ENCODE data around the gene SYT3.
A peak's percentile ranks its signal among the peaks of the same experiment; 100 is the strongest.

The SYT3 gene

DNA sequence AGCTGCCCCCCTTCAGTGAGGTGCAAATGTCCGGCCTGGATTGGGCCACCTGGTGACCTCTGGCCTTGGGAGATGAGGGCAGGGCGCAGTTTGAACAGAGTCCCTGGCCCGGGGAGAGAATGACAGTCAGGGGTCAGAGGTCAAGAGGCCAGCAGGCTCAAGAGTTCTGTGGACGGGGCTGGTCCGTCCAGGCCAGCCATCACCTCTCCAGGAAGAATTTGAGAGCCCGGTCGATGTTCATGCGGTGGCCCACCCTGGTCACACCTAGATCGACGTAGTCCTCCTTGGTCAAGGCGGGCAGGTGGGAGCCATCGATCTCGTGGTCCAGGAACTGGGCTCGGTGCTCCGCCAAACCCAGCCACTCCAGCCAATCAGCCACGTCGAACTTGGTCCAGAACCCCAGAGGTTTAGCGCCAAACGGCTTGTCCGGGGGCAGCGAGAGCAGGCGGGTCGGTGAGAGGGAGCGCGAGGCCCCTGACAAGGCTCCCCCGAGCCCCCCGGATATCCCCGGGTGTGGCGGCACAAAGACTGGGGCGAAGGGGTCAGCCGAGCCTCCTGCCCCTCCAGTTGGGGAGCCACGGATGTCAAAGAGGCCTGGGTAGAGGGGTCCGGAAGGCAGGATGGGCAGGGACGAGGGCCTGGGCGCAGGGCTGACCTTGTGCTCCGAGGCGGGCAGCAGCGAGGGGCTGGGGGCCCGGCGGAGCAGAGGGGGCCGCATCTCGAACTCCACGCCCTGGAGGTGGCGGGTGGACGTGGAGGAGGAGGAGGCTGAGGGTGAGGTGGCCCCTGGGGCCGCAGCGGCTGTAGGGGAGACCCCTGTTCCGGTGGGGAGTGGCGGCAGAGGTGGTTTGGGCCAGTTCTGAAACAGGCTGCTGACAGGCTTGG, 22.3 kb upstream of the SYT3 start:
- no peak for DNase-seq

DNA sequence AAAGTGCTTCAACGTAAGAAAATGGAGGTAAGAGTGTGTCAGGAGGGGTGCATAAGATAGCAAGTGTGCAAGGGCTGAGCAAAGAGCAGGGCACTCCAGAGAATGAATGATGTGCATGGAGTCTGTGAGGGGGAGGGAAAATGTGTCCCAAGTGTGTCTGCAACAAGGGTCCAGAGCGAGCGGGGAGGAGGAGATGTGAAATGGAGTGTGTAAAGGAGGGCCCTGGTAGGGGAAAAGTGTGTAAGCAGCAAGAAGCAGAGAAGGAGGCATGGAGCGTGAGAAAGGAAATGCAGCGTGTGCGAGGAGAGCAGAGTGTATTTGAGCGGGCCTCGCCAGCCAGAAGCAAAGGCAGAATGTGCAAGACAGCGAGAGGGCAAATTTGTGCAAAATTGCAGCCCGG, 21.3 kb upstream of the SYT3 start:
- no peak for DNase-seq

DNA sequence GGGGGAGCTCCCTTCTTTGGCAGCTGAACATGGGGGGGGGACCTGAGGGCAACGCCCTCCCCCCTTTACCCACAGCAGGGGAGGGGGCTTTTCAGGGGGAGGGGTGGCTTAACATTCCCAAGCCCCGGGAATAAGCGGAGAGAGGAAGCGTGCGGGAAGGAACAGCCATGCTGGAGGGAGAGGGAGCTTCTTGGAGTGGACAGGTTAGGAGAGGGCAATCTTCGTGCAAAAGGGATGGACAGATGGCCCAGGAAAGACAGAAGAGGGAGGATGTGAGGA, 20.3 kb upstream of the SYT3 start:
- DNase-seq: no peak

DNA sequence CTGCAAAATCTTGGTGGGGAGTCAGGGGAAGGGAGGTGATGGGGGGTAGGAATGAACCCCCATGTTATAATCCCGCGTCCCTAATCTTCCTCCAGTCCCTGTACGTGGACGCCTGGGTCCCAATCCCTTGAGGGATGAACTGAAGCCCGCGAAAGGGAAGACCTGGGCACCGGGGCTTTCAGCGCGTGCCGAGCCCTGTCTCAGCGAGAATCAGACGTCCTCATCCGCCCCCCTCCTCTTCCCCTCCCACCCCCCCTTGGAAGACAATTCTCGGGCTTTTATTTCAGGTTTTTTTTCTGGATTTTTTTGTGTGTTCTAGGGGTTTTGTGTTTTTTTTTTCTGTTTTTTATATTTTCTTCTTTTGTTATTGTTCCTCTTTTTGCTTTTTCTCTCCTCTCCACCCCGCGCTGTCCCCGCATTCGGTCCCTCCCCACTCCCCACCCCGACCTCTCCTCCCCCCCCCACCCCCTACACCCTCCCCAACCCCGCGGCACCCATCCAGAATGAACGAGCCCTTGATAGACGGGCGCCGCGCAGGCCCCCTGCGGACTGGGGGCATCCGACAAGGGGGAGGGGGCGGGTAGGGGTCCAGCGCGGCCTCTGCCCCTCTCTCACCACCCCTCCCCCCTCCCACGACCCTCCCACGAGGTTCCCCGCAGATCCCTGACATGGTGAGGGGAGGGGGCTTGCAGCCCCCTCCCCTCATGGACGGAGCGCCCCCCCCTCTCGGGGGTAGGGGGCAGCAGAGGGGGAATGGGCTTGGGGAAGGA, 19.8 kb upstream of the SYT3 start:
- no peak for DNase-seq

DNA sequence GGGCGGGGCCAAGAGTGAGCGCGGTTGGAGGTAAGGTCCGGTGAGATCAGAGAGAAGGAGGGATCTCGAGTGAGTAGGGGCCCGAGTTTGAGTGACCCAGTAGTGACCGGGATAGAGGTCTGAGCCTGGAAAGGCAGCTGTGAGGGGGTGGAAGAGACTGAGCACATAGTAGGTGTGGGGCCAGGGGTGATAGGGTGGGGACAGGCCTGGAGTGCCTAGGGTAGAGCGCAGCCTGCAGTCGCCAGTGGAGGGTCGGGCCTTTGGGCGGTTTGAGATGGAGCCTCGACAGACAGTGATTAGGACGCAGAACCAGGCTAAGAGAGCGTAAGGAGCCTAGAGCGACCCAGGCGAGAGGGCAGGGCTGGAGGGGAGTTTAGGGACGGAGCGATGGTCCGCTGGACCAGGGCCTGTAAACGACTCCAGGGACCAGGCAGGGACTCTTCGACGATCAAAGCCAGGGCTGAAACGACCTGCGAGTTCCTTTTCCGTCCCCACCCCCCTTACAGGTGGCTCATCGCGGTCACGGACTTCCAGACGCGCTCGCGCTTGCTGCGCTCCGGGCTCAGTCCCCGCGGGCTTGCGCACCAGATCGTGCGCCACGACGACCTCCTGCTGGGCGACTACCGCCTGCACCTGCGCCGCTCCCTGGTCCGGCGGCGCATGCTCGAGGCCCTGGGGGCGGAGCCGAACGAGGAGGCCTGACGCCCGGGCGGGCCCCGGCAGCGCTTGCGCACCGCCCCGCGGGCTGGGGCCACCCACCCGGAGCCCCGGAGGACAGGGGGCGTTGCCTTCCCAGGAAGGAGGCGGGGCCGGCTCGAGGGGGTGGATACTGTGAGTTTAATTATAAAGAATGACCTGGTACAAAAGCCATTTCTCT, 19.0 kb upstream of the SYT3 start:
- peak; percentile 82 for DNase-seq

DNA sequence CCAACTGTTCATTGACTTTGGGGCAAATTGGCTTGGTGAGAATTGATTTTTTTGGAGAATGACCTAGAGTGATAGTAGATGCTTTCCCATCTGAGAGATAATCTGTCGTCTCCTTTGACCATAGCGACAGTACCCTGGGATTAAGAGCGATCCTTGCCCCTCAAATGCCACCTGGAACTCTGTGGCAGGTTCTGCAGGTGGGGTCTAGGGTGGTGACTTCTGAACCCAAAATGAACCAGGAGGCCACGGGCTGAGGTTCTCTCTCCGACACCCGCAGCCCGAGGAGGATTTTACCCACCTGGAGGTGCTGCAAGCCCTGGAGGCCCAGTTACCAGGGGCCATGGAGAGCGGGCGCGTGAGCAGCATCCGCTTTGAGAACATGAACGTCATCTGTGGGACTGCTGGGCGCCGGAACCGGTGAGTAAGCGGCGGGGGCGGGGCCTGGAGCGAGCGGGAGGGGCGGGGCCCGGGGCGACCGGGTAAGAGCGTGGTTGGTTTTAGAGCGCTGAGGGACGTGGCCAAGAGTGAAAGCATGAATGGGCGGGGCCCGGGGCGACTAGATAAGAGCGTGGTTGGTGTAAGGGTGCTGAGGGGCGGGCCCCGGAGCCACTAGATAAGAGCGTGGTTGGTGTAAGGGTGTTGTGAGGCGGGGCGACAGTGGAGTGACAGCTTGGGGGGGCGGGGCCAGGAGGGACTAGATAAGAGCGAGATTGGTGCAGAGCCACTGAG, 18.2 kb upstream of the SYT3 start:
- DNase-seq: peak; percentile 93

DNA sequence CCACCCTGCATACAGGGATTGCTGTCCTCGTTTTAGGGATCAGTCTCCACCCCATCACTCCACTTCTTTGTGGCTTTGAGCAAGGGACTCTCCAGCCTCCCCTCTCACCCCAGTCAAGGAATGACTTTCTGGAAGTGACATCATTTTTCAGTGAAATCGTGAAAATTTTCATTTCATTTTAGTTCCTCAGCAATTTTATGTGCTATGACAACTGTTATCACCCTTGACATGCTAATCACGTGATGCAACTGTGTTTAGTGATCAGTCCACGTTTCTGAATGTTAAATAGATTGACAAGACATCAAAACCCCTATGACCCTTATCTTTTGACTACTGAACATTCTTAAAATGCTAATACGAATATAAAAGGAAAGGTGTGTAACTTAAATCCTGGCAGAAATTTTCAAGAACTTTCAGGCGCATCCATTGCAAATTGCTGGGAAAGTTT, 17.6 kb upstream of the SYT3 start:
- no peak for DNase-seq

DNA sequence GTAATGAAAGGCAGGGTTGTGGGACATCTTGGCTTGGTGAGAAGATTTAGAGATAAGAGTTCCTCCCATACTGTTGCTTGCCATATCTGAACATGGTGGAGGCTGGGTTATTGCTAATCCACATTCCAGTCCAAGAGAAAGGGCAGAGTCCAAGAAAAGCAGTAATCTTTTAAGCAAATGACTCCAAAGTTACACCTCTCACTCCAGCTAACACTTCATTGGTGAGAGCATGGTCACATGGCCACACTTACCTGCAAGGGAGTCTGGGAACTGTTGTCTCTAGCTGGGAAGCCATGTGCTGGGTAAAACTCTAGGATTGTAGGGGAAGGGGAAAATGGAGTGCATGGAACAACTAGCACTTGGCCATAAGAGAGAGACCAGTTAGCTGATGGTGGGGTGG, 15.2 kb upstream of the SYT3 start:
- no peak for DNase-seq

DNA sequence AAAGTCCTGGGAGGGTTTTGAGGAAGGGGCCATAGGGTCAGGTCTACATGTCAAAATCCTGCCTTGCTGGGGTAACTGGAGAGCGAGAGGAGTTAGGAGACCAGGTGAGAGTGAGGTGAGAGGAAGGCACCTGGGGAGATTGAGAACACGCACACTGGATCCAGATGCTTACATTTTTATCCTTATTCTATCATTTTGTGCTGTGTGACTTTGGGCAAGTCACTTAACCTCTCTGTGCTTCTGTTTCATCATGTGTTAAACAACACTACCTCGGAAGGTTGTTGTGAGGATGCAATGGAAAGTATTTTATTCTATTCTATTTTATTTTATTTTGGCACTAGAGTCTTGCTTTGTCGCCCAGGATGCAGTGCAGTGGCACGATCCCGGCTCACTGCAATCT, 13.0 kb upstream of the SYT3 start:
- no peak for DNase-seq

DNA sequence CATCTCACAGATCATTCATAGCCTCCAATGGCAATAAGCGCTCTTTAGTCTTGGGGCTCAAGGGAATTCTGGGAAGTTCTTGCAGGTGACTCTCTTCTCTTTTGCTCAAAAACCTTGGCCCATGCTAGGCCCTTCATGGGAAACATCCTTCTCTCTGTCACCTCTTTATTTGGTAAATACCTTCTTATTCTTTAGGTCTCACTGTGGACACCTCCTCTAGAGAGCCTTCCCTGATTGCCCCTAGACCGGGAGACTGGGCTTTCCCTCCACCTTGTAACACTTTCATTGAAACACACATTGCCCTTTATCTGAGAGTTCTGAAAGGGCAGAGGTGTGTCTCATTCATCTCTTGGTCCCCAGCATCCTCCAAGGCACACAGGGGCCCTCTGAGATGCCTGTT, 11.5 kb upstream of the SYT3 start:
- no peak for DNase-seq

DNA sequence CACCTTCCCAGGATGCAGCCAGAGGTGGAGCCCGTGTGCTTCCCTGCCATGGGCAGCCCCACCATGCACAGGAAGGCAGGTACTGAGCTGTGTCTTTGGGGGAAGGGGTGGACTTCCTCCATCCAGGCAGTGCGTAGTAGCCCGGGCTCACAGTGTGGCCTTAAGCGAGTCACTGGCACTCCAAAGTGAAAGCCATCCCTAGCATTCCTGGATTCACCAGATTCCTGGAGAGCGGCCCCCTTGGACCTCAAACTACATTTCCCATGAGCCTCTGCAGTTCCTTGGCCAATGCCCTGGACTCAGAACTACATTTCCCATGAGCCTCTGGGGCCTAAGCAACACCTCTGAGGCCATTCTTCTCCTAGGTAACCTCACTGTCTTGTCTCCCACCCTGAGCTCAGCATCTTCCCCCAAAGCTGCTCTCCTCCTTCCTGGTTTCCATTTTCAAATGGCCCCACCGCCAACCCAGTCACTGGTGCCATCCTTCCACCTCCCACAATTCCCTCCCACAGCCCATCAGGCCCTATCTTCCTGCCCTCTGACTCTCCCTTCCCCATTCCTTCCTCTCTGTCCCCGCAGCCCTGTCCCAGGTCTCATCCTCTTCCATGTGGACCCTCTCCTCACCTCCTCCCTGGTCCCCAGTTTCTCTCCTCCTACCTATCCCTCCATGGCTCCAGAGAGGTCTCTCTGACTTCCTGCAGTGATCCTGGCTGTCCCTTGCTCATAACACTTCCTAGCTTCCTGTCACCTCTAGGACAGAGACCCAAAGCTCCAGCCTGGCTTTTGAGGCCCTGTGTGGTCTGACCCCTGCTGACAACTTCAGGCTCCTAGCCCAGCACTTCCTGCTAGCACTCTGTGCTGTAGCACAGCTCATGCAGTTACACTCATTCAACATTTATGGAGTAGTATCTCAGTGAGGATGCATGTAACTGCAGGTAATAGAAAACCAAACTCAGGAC, 10.0 kb upstream of the SYT3 start, which contains the start of gene C19orf81:
Gene C19orf81 (plus strand): TSS at position 13 of the 959 bp plus-strand sequence. CDS start 0 bp downstream, at position 13.
- no peak for DNase-seq

DNA sequence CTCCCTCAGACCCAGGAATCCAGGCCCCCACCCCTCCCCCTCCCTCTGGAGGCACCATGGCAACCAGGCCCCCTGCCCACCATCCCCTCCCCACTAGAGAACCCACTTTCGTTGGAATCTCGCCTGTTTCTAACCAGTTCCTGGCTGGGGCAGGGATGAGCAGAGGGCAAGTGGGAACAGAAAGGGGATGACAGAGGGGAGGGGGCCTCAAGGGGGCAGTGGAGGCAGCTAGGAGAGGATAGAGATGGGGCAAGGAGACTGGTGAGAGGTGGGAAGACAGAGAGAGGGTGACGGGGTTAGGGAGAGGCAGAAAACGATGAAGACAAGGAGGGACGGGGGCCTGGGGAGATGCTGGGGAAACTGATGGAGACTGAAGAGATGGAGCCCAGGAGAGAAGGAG, 9.0 kb upstream of the SYT3 start:
- DNase-seq: no peak

DNA sequence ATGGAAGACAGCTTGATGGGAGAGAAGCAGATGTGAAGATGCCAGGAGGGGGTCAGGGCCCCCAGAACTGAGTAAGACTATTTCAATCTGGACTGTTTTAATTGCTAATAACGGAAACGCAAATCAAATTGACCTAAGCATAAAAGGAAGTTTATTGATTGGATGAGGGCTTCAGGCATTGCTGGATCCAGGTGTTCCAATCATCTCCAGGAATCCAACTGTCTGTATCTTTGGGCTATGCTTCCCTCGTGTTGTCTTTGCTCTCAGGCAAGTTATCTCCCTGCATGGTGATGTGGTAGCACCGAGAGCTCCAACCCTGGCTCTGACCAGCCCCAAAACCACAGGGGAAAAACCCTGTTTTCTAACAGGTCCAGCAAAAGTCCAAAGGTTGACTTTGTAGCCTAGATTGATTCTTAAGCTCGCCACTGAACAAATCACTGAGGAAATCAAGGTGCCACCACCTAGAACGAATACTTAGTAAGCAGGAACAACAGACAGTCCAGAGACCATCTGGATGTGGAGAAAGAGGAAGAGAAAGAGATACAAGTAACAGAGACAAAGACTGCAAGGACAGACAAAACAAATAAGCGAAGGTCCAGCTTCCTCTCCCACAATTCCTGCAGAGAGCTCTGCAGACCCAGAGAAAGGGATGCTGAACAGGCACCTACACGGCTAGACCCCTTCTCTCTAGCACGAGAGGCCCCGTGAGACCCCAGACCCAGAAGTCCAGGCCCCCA, 8.4 kb upstream of the SYT3 start:
- DNase-seq: no peak

DNA sequence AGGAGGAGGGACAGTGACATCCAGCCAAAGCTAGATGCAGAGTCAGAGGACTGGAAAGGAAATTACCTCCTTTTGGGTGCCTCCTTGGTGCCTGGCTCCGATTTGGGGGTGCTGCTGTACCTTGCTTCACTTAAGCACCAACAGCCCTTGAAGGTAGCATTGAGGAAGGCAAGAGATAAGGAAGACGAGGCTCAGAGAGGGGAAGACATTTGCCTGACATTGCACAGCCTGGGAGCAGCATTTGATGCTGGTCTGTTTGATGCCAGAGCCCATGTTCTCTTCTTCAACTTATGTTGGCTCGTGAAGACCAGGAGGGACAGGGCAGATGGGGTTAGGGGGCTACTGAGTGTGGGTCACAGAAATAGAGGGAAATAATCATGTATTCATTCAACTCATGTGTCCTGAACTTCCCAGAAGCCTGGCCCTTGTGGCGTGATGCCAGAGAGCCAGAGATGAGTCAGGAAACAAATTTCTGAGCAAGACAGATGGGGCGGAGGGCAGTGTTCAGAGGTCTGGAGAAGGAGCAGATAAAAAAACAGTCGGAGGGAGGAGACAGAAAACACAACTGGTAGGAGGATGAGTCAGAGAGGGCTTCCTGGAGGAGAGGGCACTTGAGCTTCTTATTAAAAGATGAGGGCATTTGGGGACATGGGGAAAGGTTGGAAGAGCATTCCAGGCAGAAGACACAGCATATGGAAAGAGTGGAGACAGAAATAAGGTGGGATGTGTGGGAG, 6.6 kb upstream of the SYT3 start:
- no peak for DNase-seq

DNA sequence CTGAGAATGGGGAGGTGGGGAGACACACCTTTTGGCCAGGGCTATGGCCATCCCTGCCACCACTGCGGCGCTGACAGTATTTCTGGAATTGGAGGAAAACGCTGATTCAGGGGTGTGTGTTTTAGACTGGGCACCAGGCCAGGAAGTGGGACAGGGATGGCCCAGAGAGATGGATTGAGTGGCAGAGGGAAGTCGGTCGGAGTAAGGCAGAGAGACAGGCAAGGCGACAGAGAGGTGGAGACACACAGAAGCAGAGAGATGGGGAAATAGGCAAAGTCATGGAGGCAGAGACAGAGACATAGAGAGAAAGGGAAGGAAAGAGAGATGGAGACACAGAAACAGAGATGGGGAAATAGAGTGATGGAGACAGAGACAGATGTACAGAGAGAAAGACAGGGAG, 5.4 kb upstream of the SYT3 start:
- DNase-seq: no peak

DNA sequence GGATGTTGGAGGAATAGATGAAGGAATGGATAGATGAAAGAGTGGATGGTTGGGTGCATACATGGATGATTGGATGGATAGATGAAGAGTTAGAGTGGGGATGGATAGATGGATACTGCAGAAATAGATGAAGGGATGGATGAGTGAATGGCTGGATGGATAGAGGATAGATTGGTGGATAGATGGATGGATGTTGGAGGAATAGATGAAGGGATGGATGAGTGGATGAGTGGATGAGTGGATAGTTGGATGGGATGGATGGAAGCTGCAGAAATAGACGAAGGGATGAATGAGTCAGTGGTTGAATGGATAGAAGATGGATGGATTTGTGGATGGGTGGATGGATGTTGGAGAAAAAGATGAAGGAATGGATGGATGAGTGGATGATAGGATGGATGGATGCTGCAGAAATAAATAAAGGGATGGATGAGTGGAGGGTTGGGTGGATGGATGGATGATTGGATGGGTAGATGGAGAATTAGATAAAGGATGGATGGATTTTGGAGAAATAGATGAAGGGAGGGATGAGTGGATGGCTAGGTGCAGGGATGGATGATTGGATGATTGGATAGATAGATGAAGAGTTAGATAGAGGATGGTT, 4.7 kb upstream of the SYT3 start:
- DNase-seq: no peak

DNA sequence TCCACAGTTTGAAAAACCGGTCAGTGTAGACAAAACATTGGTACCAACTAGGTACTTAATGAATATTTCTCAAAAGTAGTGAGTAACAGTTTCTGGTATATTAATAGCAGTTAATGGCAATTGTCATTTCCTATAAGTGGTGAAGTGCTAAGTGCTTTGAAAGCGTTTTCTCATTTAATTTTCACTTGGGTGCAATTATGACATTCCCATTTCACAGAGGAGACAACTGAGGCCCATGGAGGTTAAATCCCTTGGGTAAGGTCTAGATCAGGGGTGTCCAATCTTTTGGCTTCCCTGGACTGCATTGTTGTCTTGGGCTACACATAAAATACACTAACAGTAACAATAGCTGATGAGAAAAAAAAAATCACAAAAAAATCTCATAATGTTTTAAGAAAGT, 687 bp upstream of the SYT3 start:
- no peak for DNase-seq

DNA sequence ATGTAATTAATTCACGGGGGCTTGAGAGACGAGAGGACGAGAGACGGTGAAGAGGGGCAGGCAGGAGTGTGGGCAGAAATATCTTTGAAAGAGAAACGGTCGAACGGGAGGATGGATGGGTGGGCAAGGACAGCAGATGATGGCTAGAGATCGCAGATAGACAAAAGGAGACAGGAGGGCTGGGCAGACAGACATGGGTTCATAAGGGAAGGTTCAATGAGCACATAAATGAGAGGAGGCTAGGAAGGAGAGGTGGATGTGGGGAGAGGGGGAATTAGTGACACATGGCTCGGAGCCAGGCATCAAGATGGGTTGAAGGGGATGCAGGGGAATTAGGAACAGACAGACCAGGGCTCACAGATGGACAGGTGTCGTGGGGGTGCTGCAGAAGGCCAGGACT, 1.1 kb downstream of the SYT3 start:
- DNase-seq: no peak

DNA sequence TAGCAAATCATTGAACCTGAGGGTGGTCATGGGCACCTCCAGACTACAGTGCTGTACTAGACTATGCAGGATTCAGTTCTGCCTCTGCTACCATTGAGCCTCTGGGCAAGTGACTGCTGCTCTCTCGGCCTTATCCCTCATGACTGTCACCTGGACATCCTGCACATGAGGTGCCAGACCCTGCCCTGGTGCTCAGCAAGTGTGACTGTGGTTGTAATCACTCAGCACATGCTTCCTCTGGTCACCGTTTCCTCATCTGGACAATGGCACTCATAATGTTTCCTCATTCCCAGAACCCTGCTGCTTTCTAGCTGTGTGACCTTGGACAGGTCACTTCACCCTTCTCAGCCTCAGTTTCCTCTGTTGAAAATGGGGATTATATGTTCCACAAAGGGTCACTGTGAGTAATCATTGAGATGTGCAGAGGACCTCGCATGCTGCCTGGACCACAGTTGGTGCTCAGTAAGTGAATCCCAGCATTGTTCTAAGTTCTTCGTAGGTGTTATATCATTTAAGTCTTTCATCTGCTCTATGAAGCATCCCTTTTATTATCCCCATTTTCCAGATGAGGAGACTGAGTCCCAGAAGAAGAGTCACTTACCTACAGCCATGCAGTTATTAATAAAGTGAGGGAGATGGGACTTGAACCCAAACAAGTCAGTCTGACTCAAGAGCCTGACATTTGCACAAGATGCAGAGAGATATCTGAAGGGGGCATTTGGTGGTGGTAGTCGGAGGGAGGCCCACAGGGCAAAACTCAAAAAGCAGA, 3.2 kb downstream of the SYT3 start:
- DNase-seq: no peak
